K562 (cell line): ENCODE data around the gene CPEB1. TPM values are rescaled to one million over a fixed set of nuclear protein-coding genes. Genes with fewer than 3 reads are reported as not detected.
A peak's percentile ranks its signal among the peaks of the same experiment; 100 is the strongest.

Experiments
- ADNP ChIP-seq: fragments of 200-800 bp; sonication (Bioruptor generic); IDR thresholded peaks from 2 replicates; pipeline ENCODE4 v1.6.1; 2016; ENCODE audit warnings: missing genetic modification characterization, missing compliant biosample characterization
- BMI1 ChIP-seq: fragments of 150-350 bp; IDR thresholded peaks from 2 replicates; pipeline ENCODE4 v1.6.1; 2014; ENCODE audit warnings: low read length
- CBFA2T2 ChIP-seq: fragments of 450-650 bp; conservative IDR thresholded peaks from 2 replicates; pipeline ENCODE4 v1.6.1; 2017; ENCODE audit warnings: mild to moderate bottlenecking
- DMBX1 ChIP-seq: fragments of 250-450 bp; sonication (Bioruptor Pico); IDR thresholded peaks from 2 replicates; pipeline ENCODE4 v1.8.0; 2022; ENCODE audit warnings: inconsistent platforms, mild to moderate bottlenecking, moderate library complexity, borderline replicate concordance
- FOXM1 ChIP-seq, 2 experiments: fragments of 450-650 bp in 1 of 2; sonication (generic) in 1 of 2; formaldehyde crosslinking in 1 of 2; IDR thresholded peaks; 2 replicates each; pipeline versions ENCODE4 v1.6.1 to v1.9.0; 2017 to 2022; ENCODE audit warnings: low read depth in 2 of 2, mild to moderate bottlenecking in 2 of 2, missing genetic modification reagents in 1 of 2, moderate library complexity in 1 of 2
- GATA2 ChIP-seq: sonication (generic); formaldehyde crosslinking; IDR thresholded peaks from 2 replicates; pipeline ENCODE4 v1.4.0; 2020; ENCODE audit warnings: mild to moderate bottlenecking, missing genetic modification reagents
- GMEB1 ChIP-seq: fragments of 250-450 bp; sonication (Bioruptor Pico); IDR thresholded peaks from 2 replicates; pipeline ENCODE4 v1.4.0; 2020; ENCODE audit warnings: mild to moderate bottlenecking
- MYNN ChIP-seq, 2 experiments: sonication (generic); formaldehyde crosslinking in 1 of 2; IDR thresholded peaks; 2 replicates each; pipeline versions ENCODE4 v1.5.0 to v1.6.1; 2016 to 2020; ENCODE audit warnings: antibody characterized with exemption in 1 of 2, missing genetic modification reagents in 1 of 2
- NCOR1 ChIP-seq: fragments of 450-650 bp; IDR thresholded peaks from 2 replicates; pipeline ENCODE4 v1.6.1; 2016; ENCODE audit warnings: mild to moderate bottlenecking, moderate library complexity
- NFIX ChIP-seq: fragments of 250-450 bp; sonication (Bioruptor Pico); IDR thresholded peaks from 2 replicates; pipeline ENCODE4 v1.4.0; 2020; ENCODE audit warnings: low read depth, mild to moderate bottlenecking, moderate library complexity
- POLR3G ChIP-seq: IDR thresholded peaks from 2 replicates; pipeline ENCODE4 v1.6.1; 2011; ENCODE audit not compliant: insufficient read length, insufficient replicate concordance; ENCODE audit errors: extremely low read depth
- PURB ChIP-seq: sonication (generic); formaldehyde crosslinking; IDR thresholded peaks from 2 replicates; pipeline ENCODE4 v1.9.0; 2021; ENCODE audit warnings: low read depth, mild to moderate bottlenecking, missing genetic modification reagents
- SAP30 ChIP-seq: fragments of 200-600 bp; sonication (generic); IDR thresholded peaks from 2 replicates; pipeline ENCODE4 v1.6.1; 2012; ENCODE audit warnings: borderline replicate concordance, low read depth, mild to moderate bottlenecking, moderate library complexity, low read length, control low read depth, inconsistent platforms; ENCODE audit not compliant: insufficient read depth, poor library complexity, severe bottlenecking
- ZNF146 ChIP-seq: IDR thresholded peaks from one replicate; pipeline ENCODE4 v1.6.1; 2018; ENCODE audit warnings: missing compliant biosample characterization; ENCODE audit not compliant: unreplicated experiment
- ZNF274 ChIP-seq: IDR thresholded peaks from 2 replicates; pipeline ENCODE4 v1.6.1; 2011; ENCODE audit warnings: low read depth, mild to moderate bottlenecking, low read length, moderate library complexity, borderline replicate concordance
- ZNF79 ChIP-seq: fragments of 250-450 bp; sonication (Bioruptor Pico); IDR thresholded peaks from 2 replicates; pipeline ENCODE4 v1.4.0; 2020; ENCODE audit warnings: low read depth, mild to moderate bottlenecking, moderate library complexity
- polyA plus RNA-seq, 8 experiments: library from polyadenylated mRNA; depleted of rRNA in 4 of 8; stranded (reverse) in 5 of 8; unstranded in 3 of 8; fragments of >200 nt; fragmentation: Nextera tagmentation in 2 of 8; fragmentation: Illumina TruSeq in 1 of 8; extraction: Ambion mirVana in 2 of 8; extraction: Trizol in 1 of 8; gene quantifications; 2 replicates each; pipeline versions ENCODE4 v1.2.1 to v1.2.3, GENCODE V29; 2011 to 2014; ENCODE audit warnings: inconsistent platforms in 1 of 8, missing spikeins in 1 of 8
- total RNA-seq, 7 experiments: library from RNA; depleted of rRNA in 6 of 7; stranded (reverse); fragments of >200 nt in 6 of 7; fragmentation: Illumina TruSeq in 2 of 7; extraction: Trizol in 2 of 7; gene quantifications; 2 replicates each; pipeline versions ENCODE4 v1.2.1 to v1.2.3, GENCODE V29; 2011 to 2021; ENCODE audit warnings: low replicate concordance in 1 of 7
- TF ChIP-seq, protein P1 (sequence below): sonication (generic); formaldehyde crosslinking; IDR thresholded peaks from 2 replicates; pipeline ENCODE4 v1.8.0; 2023; ENCODE audit warnings: mild to moderate bottlenecking, missing genetic modification reagents
- TF ChIP-seq, protein P2 (sequence below): fragments of 450-650 bp; IDR thresholded peaks from one replicate; pipeline ENCODE4 v1.6.1; 2018; ENCODE audit warnings: mild to moderate bottlenecking, moderate library complexity; ENCODE audit not compliant: partially characterized antibody
- TF ChIP-seq, protein P3 (sequence below): fragments of 250-450 bp; sonication (Bioruptor Pico); IDR thresholded peaks from 2 replicates; pipeline ENCODE4 v1.5.1; 2021; ENCODE audit warnings: mild to moderate bottlenecking

CPEB1 gene
- total and polyA plus RNA-seq, 9 of the 15 experiments (the other 6 are each of a cell fraction or from before 2014, with no cell fraction given), result 2.2 to 13.4 (median 9.7) TPM

- TF ChIP-seq GATA2, result no peak
- no peak for TF ChIP-seq ZNF79 (CRISPR knock-in tag)
- TF ChIP-seq, protein P1, sequence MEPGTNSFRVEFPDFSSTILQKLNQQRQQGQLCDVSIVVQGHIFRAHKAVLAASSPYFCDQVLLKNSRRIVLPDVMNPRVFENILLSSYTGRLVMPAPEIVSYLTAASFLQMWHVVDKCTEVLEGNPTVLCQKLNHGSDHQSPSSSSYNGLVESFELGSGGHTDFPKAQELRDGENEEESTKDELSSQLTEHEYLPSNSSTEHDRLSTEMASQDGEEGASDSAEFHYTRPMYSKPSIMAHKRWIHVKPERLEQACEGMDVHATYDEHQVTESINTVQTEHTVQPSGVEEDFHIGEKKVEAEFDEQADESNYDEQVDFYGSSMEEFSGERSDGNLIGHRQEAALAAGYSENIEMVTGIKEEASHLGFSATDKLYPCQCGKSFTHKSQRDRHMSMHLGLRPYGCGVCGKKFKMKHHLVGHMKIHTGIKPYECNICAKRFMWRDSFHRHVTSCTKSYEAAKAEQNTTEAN (CRISPR knock-in tag), result no peak; the same call in 1 of the 2 replicates
- TF ChIP-seq, protein P2, sequence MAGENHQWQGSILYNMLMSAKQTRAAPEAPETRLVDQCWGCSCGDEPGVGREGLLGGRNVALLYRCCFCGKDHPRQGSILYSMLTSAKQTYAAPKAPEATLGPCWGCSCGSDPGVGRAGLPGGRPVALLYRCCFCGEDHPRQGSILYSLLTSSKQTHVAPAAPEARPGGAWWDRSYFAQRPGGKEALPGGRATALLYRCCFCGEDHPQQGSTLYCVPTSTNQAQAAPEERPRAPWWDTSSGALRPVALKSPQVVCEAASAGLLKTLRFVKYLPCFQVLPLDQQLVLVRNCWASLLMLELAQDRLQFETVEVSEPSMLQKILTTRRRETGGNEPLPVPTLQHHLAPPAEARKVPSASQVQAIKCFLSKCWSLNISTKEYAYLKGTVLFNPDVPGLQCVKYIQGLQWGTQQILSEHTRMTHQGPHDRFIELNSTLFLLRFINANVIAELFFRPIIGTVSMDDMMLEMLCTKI, result no peak
- TF ChIP-seq GMEB1 (CRISPR knock-in tag), result peak; percentile 77
- TF ChIP-seq CBFA2T2, result no peak; the same call in 1 of the 2 replicates
- TF ChIP-seq SAP30, result peak; percentile 66
- TF ChIP-seq NFIX (CRISPR knock-in tag), result no peak
- TF ChIP-seq DMBX1, result no peak; the same call in none of the 2 replicates
- TF ChIP-seq ADNP, result no peak
- TF ChIP-seq ZNF146 (CRISPR knock-in tag), result no peak
- TF ChIP-seq POLR3G, result no peak
- no peak for TF ChIP-seq BMI1
- no peak for TF ChIP-seq MYNN (IDR thresholded peaks at IDR 0.05)
- TF ChIP-seq MYNN (CRISPR knock-in tag; IDR thresholded peaks at IDR 0.05), result no peak
- TF ChIP-seq NCOR1, result peak; percentile 63; the same call in 1 of the 2 replicates
- TF ChIP-seq ZNF274, result no peak
- no peak for TF ChIP-seq PURB (CRISPR knock-in tag)
- TF ChIP-seq, protein P3, sequence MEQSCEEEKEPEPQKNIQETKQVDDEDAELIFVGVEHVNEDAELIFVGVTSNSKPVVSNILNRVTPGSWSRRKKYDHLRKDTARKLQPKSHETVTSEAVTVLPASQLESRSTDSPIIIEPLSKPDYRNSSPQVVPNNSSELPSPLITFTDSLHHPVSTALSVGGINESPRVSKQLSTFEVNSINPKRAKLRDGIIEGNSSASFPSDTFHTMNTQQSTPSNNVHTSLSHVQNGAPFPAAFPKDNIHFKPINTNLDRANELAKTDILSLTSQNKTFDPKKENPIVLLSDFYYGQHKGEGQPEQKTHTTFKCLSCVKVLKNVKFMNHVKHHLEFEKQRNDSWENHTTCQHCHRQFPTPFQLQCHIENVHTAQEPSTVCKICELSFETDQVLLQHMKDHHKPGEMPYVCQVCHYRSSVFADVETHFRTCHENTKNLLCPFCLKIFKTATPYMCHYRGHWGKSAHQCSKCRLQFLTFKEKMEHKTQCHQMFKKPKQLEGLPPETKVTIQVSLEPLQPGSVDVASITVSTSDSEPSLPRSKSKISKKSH (CRISPR knock-in tag), result no peak
- peak; percentile 36; the same call in 1 of the 2 replicates for TF ChIP-seq FOXM1 (IDR thresholded peaks at IDR 0.05; ENCODE audit: low read depth)
- peak; percentile 91 for TF ChIP-seq FOXM1 (CRISPR knock-in tag; IDR thresholded peaks at IDR 0.05; ENCODE audit: low read depth)
Observed at GRCh38 chr15:82647045-82647834, at the start of gene CPEB1 (continued).
